Measurements from ENCODE around the gene ALDH5A1. TPM values are rescaled to one million over a fixed set of nuclear protein-coding genes. Genes with fewer than 3 reads are reported as not detected.

ALDH5A1 gene
- total RNA-seq, 1 donor from 2014 or later = 0.53 TPM

DNA sequence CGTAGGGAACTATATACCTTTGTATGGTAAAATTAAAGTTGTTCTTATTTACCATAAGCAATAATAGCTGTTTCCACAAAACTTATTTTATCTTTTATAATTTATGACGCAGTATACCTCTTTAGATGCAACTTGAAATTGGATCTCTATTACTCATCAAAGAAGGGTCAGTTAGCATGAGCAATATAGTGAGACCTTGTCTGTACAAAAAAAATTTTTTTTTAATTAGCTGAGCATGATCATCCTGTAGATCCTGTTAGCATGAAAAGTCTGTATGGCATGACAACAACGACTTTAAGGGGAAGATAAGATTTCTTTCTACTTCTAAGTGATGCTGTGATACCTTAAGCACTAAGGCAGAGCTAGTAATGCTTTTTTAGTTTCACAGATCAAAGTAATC lies 5.9 kb downstream of the ALDH5A1 start:
- Histone ChIP-seq H3K36me3 (ENCODE audit: control insufficient read depth, insufficient read depth, low read length) (no peaks in the 10 kb centered on the region), H3K27me3 (ENCODE audit: control insufficient read depth, insufficient read depth, low read length) (no peaks in the 10 kb centered on the region), H3K4me3 (ENCODE audit: low read depth, low read length) (no peak overlapping the region)
- no peak for FAIRE-seq
- TF ChIP-seq, protein P1, sequence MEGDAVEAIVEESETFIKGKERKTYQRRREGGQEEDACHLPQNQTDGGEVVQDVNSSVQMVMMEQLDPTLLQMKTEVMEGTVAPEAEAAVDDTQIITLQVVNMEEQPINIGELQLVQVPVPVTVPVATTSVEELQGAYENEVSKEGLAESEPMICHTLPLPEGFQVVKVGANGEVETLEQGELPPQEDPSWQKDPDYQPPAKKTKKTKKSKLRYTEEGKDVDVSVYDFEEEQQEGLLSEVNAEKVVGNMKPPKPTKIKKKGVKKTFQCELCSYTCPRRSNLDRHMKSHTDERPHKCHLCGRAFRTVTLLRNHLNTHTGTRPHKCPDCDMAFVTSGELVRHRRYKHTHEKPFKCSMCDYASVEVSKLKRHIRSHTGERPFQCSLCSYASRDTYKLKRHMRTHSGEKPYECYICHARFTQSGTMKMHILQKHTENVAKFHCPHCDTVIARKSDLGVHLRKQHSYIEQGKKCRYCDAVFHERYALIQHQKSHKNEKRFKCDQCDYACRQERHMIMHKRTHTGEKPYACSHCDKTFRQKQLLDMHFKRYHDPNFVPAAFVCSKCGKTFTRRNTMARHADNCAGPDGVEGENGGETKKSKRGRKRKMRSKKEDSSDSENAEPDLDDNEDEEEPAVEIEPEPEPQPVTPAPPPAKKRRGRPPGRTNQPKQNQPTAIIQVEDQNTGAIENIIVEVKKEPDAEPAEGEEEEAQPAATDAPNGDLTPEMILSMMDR (IDR thresholded peaks at IDR 0.05; ENCODE audit: insufficient read depth, low read length, severe bottlenecking) = no peak
- peak; percentile 54 for DNase-seq (ENCODE audit: low read depth)

GRCh38 chr6:24501374-24501773 lies 6.6 kb downstream of the ALDH5A1 start:
- Histone ChIP-seq H3K36me3 (ENCODE audit: control insufficient read depth, insufficient read depth, low read length) (no peaks in the 10 kb centered on the region), H3K4me3 (ENCODE audit: low read depth, low read length) (no peak overlapping the region), H3K27me3 (ENCODE audit: control insufficient read depth, insufficient read depth, low read length) (no peaks in the 10 kb centered on the region)
- DNase-seq (ENCODE audit: low read depth) (no peak), FAIRE-seq (no peak)
- TF ChIP-seq, protein P1 (IDR thresholded peaks at IDR 0.05; ENCODE audit: insufficient read depth, low read length, severe bottlenecking) = no peak

DNA sequence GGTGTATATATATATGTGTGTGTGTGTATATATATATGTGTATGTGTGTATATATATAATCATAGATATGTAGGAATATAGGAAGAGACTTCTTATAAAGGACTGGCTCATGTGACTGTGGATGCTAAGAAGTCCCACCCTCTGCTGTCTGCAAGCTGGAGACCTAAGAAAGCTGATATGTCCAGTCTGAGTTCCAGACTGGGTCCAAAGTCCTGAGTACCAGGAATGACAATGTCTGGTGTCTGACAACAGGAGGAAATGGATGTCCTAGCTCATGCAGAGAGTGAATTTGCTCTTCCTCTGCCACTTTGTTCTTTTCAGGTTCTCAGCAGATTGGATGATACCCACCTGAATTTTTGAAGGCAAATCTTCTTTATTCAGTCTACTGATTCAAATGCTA lies 7.1 kb downstream of the ALDH5A1 start:
- Histone ChIP-seq H3K27me3 (ENCODE audit: control insufficient read depth, insufficient read depth, low read length) (no peaks in the 10 kb centered on the region), H3K4me3 (ENCODE audit: low read depth, low read length) (no peak overlapping the region), H3K36me3 (ENCODE audit: control insufficient read depth, insufficient read depth, low read length) (no peaks in the 10 kb centered on the region)
- FAIRE-seq (no peak), DNase-seq (ENCODE audit: low read depth) (no peak)
- TF ChIP-seq, protein P1 (IDR thresholded peaks at IDR 0.05; ENCODE audit: insufficient read depth, low read length, severe bottlenecking) = no peak

GRCh38 chr6:24504287-24504648 lies 9.5 kb downstream of the ALDH5A1 start:
- peak; percentile 38 for DNase-seq (ENCODE audit: low read depth)
- no peaks in the 10 kb centered on the region for H3K27me3 ChIP-seq (ENCODE audit: control insufficient read depth, insufficient read depth, low read length)
- FAIRE-seq = no peak
- H3K36me3 ChIP-seq (ENCODE audit: control insufficient read depth, insufficient read depth, low read length) = no peaks in the 10 kb centered on the region
- TF ChIP-seq, protein P1 (IDR thresholded peaks at IDR 0.05; ENCODE audit: insufficient read depth, low read length, severe bottlenecking) = no peak
- H3K4me3 ChIP-seq (ENCODE audit: low read depth, low read length) = no peak overlapping the region

DNA sequence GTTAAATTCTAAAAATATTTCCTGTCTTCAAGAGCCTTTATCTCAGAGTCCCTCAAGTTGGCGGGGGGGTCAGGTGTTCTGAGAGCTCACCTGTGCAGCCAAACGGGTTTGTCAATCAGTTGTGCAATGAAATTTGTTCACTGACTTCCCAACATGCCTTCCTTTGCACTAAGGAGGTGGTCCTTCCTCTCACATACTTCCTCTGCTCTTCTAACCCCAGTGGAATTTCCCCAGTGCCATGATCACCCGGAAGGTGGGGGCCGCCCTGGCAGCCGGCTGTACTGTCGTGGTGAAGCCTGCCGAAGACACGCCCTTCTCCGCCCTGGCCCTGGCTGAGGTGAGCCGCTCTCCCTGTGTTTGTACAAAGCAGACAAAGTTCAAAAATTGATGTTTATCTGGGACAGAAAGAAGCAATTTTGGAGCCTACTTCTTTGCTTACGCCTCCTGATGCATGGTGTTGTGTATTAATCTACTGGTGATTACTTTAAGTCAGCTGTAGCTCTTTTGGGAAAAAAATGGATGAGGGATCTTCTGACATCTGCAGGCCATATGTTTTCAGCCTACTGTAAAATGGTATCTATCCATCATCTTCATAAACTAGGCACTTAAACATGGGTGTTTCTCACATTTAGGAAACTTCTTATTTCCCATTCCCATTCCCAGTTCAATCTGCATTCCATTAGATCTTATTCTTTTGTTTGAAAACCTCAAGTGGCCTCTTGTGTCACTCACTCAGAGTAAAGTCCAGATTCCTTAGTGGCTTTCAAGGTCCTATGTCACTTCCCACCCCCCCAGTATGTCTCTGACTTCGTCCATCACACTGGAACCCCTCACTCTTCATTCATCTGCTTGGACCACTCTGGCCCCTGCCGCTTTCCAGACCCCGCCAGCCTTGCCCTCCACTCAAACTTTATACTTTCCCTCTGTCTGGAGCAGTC lies 10.1 kb downstream of the ALDH5A1 start:
- Histone ChIP-seq H3K4me3 (ENCODE audit: low read depth, low read length) (no peak overlapping the region), H3K27me3 (ENCODE audit: control insufficient read depth, insufficient read depth, low read length) (no peaks in the 10 kb centered on the region), H3K36me3 (ENCODE audit: control insufficient read depth, insufficient read depth, low read length) (no peaks in the 10 kb centered on the region)
- DNase-seq (ENCODE audit: low read depth) (peak; percentile 85), FAIRE-seq (no peak)
- TF ChIP-seq, protein P1 (IDR thresholded peaks at IDR 0.05; ENCODE audit: insufficient read depth, low read length, severe bottlenecking) = no peak

Measured in bronchial epithelial cell (primary cell).